ENCODE measurements around the gene CTBP2. TPM values are rescaled to one million over a fixed set of nuclear protein-coding genes. Genes with fewer than 3 reads are reported as not detected.

The CTBP2 gene
- total RNA-seq, 1 experiment from 2014 or later = 97.2 TPM

DNA sequence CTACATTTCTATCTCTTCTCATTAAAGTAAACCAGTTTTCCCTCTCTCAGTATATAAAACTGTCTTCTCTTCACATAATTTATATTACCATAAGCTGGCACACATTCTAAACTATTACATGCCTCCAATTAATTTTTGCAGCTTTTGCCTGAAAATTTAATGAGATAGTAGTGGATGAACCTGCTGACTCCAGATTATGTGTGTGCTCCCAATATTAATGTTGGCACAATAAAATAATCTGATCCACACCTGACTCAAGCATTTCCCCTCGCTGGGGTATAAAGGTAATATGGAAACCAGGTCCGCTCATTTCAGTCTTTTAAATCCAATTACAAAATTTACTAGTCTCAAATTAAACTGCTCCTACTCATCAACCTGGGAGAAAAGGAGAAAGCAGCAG, 63.4 kb downstream of the CTBP2 start:
- peaks cover 42% of the 10 kb centered on the region for H3K36me3 Mint-ChIP-seq (ENCODE audit: insufficient read depth, unreplicated experiment)
- DNase-seq = no peak
- H3K27me3 ChIP-seq (replicated peaks; ENCODE audit: control insufficient read depth, insufficient read depth, low read length) = no peaks in the 10 kb centered on the region
- TF ChIP-seq, protein P1, sequence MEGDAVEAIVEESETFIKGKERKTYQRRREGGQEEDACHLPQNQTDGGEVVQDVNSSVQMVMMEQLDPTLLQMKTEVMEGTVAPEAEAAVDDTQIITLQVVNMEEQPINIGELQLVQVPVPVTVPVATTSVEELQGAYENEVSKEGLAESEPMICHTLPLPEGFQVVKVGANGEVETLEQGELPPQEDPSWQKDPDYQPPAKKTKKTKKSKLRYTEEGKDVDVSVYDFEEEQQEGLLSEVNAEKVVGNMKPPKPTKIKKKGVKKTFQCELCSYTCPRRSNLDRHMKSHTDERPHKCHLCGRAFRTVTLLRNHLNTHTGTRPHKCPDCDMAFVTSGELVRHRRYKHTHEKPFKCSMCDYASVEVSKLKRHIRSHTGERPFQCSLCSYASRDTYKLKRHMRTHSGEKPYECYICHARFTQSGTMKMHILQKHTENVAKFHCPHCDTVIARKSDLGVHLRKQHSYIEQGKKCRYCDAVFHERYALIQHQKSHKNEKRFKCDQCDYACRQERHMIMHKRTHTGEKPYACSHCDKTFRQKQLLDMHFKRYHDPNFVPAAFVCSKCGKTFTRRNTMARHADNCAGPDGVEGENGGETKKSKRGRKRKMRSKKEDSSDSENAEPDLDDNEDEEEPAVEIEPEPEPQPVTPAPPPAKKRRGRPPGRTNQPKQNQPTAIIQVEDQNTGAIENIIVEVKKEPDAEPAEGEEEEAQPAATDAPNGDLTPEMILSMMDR (IDR thresholded peaks at IDR 0.05; ENCODE audit: insufficient read depth in 1 of 2, low read depth in 1 of 2, low read length in 1 of 2, severe bottlenecking in 1 of 2, unreplicated experiment in 1 of 2) = no peak
- no peaks in the 10 kb centered on the region for H3K27me3 Mint-ChIP-seq (ENCODE audit: insufficient read depth, unreplicated experiment)
- BruUV-seq (replicated peaks) = no TSS peak
- H3K4me1 Mint-ChIP-seq (ENCODE audit: low read depth, unreplicated experiment) = no peaks in the 10 kb centered on the region
- no peak overlapping the region for H3K4me3 Mint-ChIP-seq (ENCODE audit: unreplicated experiment)
- H3K27ac Mint-ChIP-seq (ENCODE audit: unreplicated experiment) = no peak overlapping the region
- H3K4me1 ChIP-seq = no peaks in the 10 kb centered on the region
- H3K36me3 ChIP-seq (ENCODE audit: control insufficient read depth, insufficient read depth, low read length) = no peaks in the 10 kb centered on the region; the same call in none of the 2 replicates
- no peak overlapping the region for H3K4me3 ChIP-seq (ENCODE audit: low read depth, low read length)
- CTCF ChIA-PET = no interaction called here
- intact Hi-C loops (cut with micrococcal nuclease; ENCODE audit: unreplicated experiment) = no loop called here
- H3K9me3 ChIP-seq = no peaks in the 10 kb centered on the region
- no peaks in the 10 kb centered on the region for H3K9me3 Mint-ChIP-seq (ENCODE audit: unreplicated experiment)
- POLR2A ChIA-PET = no interaction called here

DNA sequence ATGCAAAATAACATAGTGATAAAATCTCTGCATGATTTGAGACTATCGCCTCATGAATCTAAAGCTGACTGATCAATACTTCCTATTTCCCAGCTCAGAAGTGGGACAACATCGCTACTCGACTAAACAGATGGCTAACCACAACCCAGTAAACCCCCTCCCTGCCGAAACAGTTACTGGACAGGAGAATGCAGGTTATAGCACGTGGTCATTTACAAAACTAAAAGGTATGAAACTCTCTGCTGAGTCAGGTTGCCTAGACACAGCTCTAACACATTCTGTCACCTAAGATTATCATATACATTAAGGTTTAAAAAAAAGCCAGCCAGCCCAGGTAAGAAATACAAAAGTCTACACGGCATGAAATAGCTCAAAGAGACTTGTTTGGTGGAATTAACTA, 64.0 kb downstream of the CTBP2 start:
- TF ChIP-seq, protein P1 (IDR thresholded peaks at IDR 0.05; ENCODE audit: insufficient read depth in 1 of 2, low read depth in 1 of 2, low read length in 1 of 2, severe bottlenecking in 1 of 2, unreplicated experiment in 1 of 2) = no peak
- H3K4me3 ChIP-seq (ENCODE audit: low read depth, low read length) = no peak overlapping the region
- ChIA-PET CTCF (interaction anchor here (0.6 kb wide), 1 partner anchor 1686 kb away, joined by 5 read pairs; no protein-coding TSS in a partner anchor), POLR2A (no interaction called here)
- no peaks in the 10 kb centered on the region for H3K4me1 ChIP-seq
- no peaks in the 10 kb centered on the region; the same call in none of the 2 replicates for H3K36me3 ChIP-seq (ENCODE audit: control insufficient read depth, insufficient read depth, low read length)
- H3K27me3 Mint-ChIP-seq (ENCODE audit: insufficient read depth, unreplicated experiment) = no peaks in the 10 kb centered on the region
- H3K27ac Mint-ChIP-seq (ENCODE audit: unreplicated experiment) = no peak overlapping the region
- H3K4me1 Mint-ChIP-seq (ENCODE audit: low read depth, unreplicated experiment) = no peaks in the 10 kb centered on the region
- intact Hi-C loops (cut with micrococcal nuclease; ENCODE audit: unreplicated experiment) = no loop called here
- peaks cover 36% of the 10 kb centered on the region for H3K36me3 Mint-ChIP-seq (ENCODE audit: insufficient read depth, unreplicated experiment)
- no peaks in the 10 kb centered on the region for H3K27me3 ChIP-seq (replicated peaks; ENCODE audit: control insufficient read depth, insufficient read depth, low read length)
- H3K9me3 ChIP-seq = no peaks in the 10 kb centered on the region
- BruUV-seq (replicated peaks) = no TSS peak
- no peak for DNase-seq
- H3K4me3 Mint-ChIP-seq (ENCODE audit: unreplicated experiment) = no peak overlapping the region
- H3K9me3 Mint-ChIP-seq (ENCODE audit: unreplicated experiment) = no peaks in the 10 kb centered on the region

DNA sequence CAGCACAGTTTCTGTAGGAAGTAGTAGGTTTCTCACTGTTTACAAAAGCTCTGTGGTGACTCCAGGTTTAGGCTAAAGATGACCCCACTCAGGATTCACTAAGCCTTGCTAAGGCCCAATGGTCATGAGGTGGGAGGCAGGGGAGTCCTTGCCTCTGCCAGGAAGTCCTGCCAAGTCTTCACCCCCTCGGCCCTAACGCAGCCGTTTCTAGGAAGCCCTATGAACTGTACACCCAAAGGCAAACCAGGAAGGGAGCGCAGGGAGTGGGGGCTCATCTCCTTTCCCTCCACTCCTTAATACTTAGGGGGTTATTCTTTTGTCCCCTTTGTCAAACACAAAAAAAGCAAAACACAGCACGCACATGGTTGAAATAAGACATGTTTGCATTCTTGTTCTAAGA, 64.6 kb downstream of the CTBP2 start:
- DNase-seq = no peak
- BruUV-seq (replicated peaks) = no TSS peak
- Mint-ChIP-seq H3K27ac (ENCODE audit: unreplicated experiment) (no peak overlapping the region), H3K9me3 (ENCODE audit: unreplicated experiment) (no peaks in the 10 kb centered on the region), H3K27me3 (ENCODE audit: insufficient read depth, unreplicated experiment) (no peaks in the 10 kb centered on the region), H3K36me3 (ENCODE audit: insufficient read depth, unreplicated experiment) (peaks cover 31% of the 10 kb centered on the region), H3K4me3 (ENCODE audit: unreplicated experiment) (no peak overlapping the region), H3K4me1 (ENCODE audit: low read depth, unreplicated experiment) (no peaks in the 10 kb centered on the region)
- POLR2A ChIA-PET = no interaction called here
- CTCF ChIA-PET = no interaction called here
- H3K36me3 ChIP-seq (ENCODE audit: control insufficient read depth, insufficient read depth, low read length) = no peaks in the 10 kb centered on the region; the same call in none of the 2 replicates
- intact Hi-C loops (cut with micrococcal nuclease; ENCODE audit: unreplicated experiment) = no loop called here
- no peaks in the 10 kb centered on the region for H3K4me1 ChIP-seq
- TF ChIP-seq, protein P1 (IDR thresholded peaks at IDR 0.05; ENCODE audit: insufficient read depth in 1 of 2, low read depth in 1 of 2, low read length in 1 of 2, severe bottlenecking in 1 of 2, unreplicated experiment in 1 of 2) = no peak
- no peak overlapping the region for H3K4me3 ChIP-seq (ENCODE audit: low read depth, low read length)
- no peaks in the 10 kb centered on the region for H3K9me3 ChIP-seq
- H3K27me3 ChIP-seq (replicated peaks; ENCODE audit: control insufficient read depth, insufficient read depth, low read length) = no peaks in the 10 kb centered on the region
